Kidney (tissue), 14 donors: ENCODE measurements around the gene SLC15A4. TPM values are rescaled to one million over a fixed set of nuclear protein-coding genes. Genes with fewer than 3 reads are reported as not detected.

Source experiments
- DNase-seq, 5 donors: peaks; one replicate each; pipeline ENCODE4 v3.0.0-alpha.2; 2013 to 2020
- FAIRE-seq: peaks from 2 replicates; lab custom pipeline; 2012; peaks lifted over from hg19 to GRCh38; lab: Jason Lieb, UNC
- H3K27ac ChIP-seq, 2 donors: one replicate each; pipeline ENCODE4 v1.7.0; 2013; ENCODE audit warnings: low read depth in 2 of 2, low read length in 2 of 2, inconsistent platforms in 1 of 2
- H3K27me3 ChIP-seq: one replicate; pipeline ENCODE4 v1.7.1; 2013; ENCODE audit warnings: low read length, inconsistent platforms; ENCODE audit not compliant: control insufficient read depth, insufficient read depth
- H3K36me3 ChIP-seq, 3 donors: one replicate each; pipeline versions ENCODE4 v1.7.0 to v1.7.1; 2013; ENCODE audit warnings: low read length in 3 of 3, control low read depth in 1 of 3, inconsistent platforms in 1 of 3; ENCODE audit not compliant: insufficient read depth in 3 of 3, control insufficient read depth in 2 of 3
- H3K4me1 ChIP-seq, 3 donors: one replicate each; pipeline versions ENCODE4 v1.7.0 to v1.7.1; 2013; ENCODE audit warnings: low read length in 3 of 3, inconsistent platforms in 1 of 3, low read depth in 1 of 3; ENCODE audit not compliant: control insufficient read depth in 2 of 3, insufficient read depth in 2 of 3
- H3K4me3 ChIP-seq, 3 donors: one replicate each; pipeline versions ENCODE4 v1.7.0 to v1.8.1; 2013; ENCODE audit warnings: low read length in 3 of 3, control low read depth in 1 of 3, inconsistent platforms in 1 of 3
- H3K9ac ChIP-seq, 3 donors: one replicate each; pipeline versions ENCODE4 v1.7.0 to v1.7.1; 2013; ENCODE audit warnings: low read length in 3 of 3, control low read depth in 1 of 3, inconsistent platforms in 1 of 3
- H3K9me3 ChIP-seq, 3 donors: one replicate each; pipeline versions ENCODE4 v1.7.0 to v1.7.1; 2013; ENCODE audit warnings: low read length in 3 of 3, control low read depth in 1 of 3, inconsistent platforms in 1 of 3; ENCODE audit not compliant: control insufficient read depth in 2 of 3, insufficient read depth in 1 of 3
- intact Hi-C: fragments of 100-400 bp; cut with DNase I; formaldehyde crosslinking; loops from one replicate; pipeline ENCODE4 v1.11.1; 2022
- polyA plus RNA-seq: library from polyadenylated mRNA; stranded (reverse); fragments of 350-450 nt; fragmentation: Illumina TruSeq; extraction: RNeasy Lipid Tissue Mini Kit (QIAGEN cat#74804); gene quantifications from one replicate; pipeline ENCODE4 v1.2.3, GENCODE V29; 2014; ENCODE audit warnings: low read depth, low replicate concordance; ENCODE audit not compliant: insufficient read depth
- total RNA-seq: library from RNA; stranded (reverse); fragmentation: NEBNext Ultra II Directional; extraction: Animal tissue kit (Norgen Biotek cat#: 25700); gene quantifications from one replicate; pipeline ENCODE4 v1.2.1, GENCODE V29; 2021
- TF ChIP-seq, protein P1 (sequence below): IDR thresholded peaks from 3 replicates; pipeline ENCODE4 v1.5.1; 2012; ENCODE audit warnings: mild to moderate bottlenecking, moderate library complexity, borderline replicate concordance; ENCODE audit not compliant: insufficient read depth; ENCODE audit errors: extremely low read depth
- donor health status: control.
- donor health status: control.
- donor health status: control.
- donor health status: control.
- donor health status: control.
- donor health status: DM: yes; HTN: yes; CAD: no.
- donor health status: Normal renal cell carcinoma (clear cell type).

SLC15A4 gene
- total and polyA plus RNA-seq, 2 donors from 2014 or later = 11.3 to 32.4 TPM

DNA sequence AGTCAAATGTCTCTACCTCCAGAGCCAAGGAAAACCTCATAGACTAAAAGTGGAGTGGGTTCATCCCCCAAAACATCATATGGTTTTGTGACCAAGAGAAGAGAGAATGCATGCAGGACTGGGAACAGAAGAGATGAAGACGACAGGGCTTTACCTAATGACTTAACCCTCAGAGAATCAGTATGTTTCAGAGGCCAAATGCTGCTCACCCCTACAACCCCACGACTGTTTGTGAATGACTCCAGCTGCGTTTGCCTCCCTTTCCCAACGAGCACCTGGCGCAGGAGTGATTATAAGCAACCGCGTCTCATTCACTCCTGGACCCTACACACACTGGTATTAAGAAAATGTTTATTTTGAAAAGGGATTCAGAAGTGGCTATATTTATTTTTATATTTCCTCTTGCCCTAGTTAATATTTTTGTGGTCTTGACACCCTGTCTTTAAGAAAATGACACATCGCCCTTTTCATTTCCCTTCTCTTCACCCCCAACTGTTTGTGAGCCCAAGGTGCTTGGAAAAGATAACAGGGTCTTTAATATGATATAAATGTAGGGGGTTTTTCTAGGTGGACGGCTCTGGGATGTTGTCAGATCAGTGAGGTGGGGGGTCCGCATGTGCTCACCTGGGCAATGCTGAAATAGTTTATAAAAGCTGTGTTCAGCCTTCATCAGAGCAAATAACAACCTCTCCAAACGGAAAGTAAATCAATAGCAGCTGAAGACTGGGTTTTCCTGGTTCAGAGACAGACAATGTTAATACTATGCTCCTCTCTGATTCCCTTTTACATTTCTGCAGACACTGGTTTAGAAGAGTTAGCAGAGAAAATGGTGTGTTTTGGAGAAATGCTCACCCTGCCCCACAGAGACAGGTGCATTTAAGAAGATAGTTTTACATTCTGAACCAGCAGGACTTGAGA is 77.7 kb downstream of the SLC15A4 start:
- intact Hi-C loops = no loop called here
- FAIRE-seq = no peak
- H3K4me3 ChIP-seq = no peak overlapping the region
- H3K4me1 ChIP-seq = no peaks in the 10 kb centered on the region
- no peaks in the 10 kb centered on the region for H3K36me3 ChIP-seq
- no peak overlapping the region for H3K9ac ChIP-seq
- no peaks in the 10 kb centered on the region for H3K27me3 ChIP-seq
- TF ChIP-seq, protein P1, sequence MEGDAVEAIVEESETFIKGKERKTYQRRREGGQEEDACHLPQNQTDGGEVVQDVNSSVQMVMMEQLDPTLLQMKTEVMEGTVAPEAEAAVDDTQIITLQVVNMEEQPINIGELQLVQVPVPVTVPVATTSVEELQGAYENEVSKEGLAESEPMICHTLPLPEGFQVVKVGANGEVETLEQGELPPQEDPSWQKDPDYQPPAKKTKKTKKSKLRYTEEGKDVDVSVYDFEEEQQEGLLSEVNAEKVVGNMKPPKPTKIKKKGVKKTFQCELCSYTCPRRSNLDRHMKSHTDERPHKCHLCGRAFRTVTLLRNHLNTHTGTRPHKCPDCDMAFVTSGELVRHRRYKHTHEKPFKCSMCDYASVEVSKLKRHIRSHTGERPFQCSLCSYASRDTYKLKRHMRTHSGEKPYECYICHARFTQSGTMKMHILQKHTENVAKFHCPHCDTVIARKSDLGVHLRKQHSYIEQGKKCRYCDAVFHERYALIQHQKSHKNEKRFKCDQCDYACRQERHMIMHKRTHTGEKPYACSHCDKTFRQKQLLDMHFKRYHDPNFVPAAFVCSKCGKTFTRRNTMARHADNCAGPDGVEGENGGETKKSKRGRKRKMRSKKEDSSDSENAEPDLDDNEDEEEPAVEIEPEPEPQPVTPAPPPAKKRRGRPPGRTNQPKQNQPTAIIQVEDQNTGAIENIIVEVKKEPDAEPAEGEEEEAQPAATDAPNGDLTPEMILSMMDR = no peak
- H3K9me3 ChIP-seq = no peaks in the 10 kb centered on the region
- no peak for DNase-seq
- no peak overlapping the region for H3K27ac ChIP-seq

DNA sequence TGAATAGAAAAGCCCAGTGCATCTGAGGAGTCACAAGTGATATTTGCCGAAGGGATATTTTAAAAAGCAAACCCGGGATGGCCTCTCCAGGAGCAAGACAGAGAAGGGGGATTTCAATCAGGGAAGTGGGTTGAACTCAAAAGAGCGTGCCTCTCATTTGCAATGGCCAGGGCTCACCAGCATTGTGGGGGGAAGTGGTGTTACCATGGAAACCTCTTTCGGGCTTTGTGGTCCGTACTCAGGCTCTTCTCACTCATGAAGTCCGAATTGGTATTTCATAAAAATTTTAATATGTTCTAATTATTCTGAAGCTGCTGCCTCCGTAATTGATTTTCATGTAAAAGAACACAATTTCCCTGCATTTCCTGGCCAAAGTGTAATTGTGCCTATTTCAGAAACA is 79.8 kb downstream of the SLC15A4 start:
- no peaks in the 10 kb centered on the region for H3K36me3 ChIP-seq
- intact Hi-C loops = no loop called here
- no peak overlapping the region for H3K27ac ChIP-seq
- TF ChIP-seq, protein P1 = no peak
- no peaks in the 10 kb centered on the region for H3K4me1 ChIP-seq
- H3K9me3 ChIP-seq = peaks cover 0 to 2% (median 0%) of the 10 kb centered on the region in 3 donors
- no peak for FAIRE-seq
- H3K27me3 ChIP-seq = no peaks in the 10 kb centered on the region
- no peak for DNase-seq
- no peak overlapping the region for H3K9ac ChIP-seq
- H3K4me3 ChIP-seq = no peak overlapping the region

Other genes with a start within 250 kb of the SLC15A4 start
- 0.41 TPM for gene GLT1D1, start 29.5 kb upstream of the SLC15A4 start, total RNA-seq
- 0.45 TPM for gene GLT1D1, start 29.5 kb upstream of the SLC15A4 start, polyA plus RNA-seq